ENCODE results near the gene GGA2.
"Not testable (repeated sequence)": the region's sequence is repeated elsewhere in the genome, so short reads cannot be mapped to it uniquely, and the experiment has no call there.

GGA2 gene

GRCh38 chr16:23510164-23510914 lies at the start of gene GGA2:
TSS of gene GGA2 (minus strand) at chr16:23510494. CDS start at chr16:23510411, 83 bp downstream.
- peak; percentile 65 for DNase-seq (ENCODE audit: low read depth)

GRCh38 chr16:23557779-23558702 lies 47.7 kb upstream of the GGA2 start:
- peak; percentile 17 for DNase-seq (ENCODE audit: low read depth)

- peak; percentile 98 for DNase-seq (ENCODE audit: low read depth)
Measured at GRCh38 chr16:23556881-23557778, 46.8 kb upstream of the GGA2 start, which contains the start of the genes EARS2 and UBFD1. TSS of gene EARS2 (minus strand) at chr16:23557350. CDS start at chr16:23557343, 7 bp downstream. TSS of gene UBFD1 (plus strand) at chr16:23557727. CDS start at chr16:23557743, 16 bp downstream.

- DNase-seq (ENCODE audit: low read depth) = no peak
Measured at GRCh38 chr16:23554536-23554935, 44.2 kb upstream of the GGA2 start.

- DNase-seq (ENCODE audit: low read depth) = no peak
Measured at GRCh38 chr16:23552161-23552560, 41.9 kb upstream of the GGA2 start.

GRCh38 chr16:23549938-23550337 lies 39.6 kb upstream of the GGA2 start:
- DNase-seq (ENCODE audit: low read depth) = no peak

GRCh38 chr16:23544436-23544835 lies 34.1 kb upstream of the GGA2 start:
- no peak for DNase-seq (ENCODE audit: low read depth)

GRCh38 chr16:23540817-23541178 lies 30.5 kb upstream of the GGA2 start:
- not testable (repeated sequence) for DNase-seq (ENCODE audit: low read depth)

- DNase-seq (ENCODE audit: low read depth) = no peak
Measured at GRCh38 chr16:23539984-23540816, 29.9 kb upstream of the GGA2 start.

GRCh38 chr16:23538919-23539278 lies 28.6 kb upstream of the GGA2 start:
- DNase-seq (ENCODE audit: low read depth) = no peak

- no peak for DNase-seq (ENCODE audit: low read depth)
Measured at GRCh38 chr16:23537390-23537789, 27.1 kb upstream of the GGA2 start.

GRCh38 chr16:23535901-23536300 lies 25.6 kb upstream of the GGA2 start:
- no peak for DNase-seq (ENCODE audit: low read depth)

- no peak for DNase-seq (ENCODE audit: low read depth)
Measured at GRCh38 chr16:23534868-23535860, 24.9 kb upstream of the GGA2 start.

- DNase-seq (ENCODE audit: low read depth) = no peak
Measured at GRCh38 chr16:23532448-23532847, 22.2 kb upstream of the GGA2 start.

- DNase-seq (ENCODE audit: low read depth) = no peak
Measured at GRCh38 chr16:23530062-23530461, 19.8 kb upstream of the GGA2 start.

GRCh38 chr16:23528644-23529310 lies 18.5 kb upstream of the GGA2 start:
- no peak for DNase-seq (ENCODE audit: low read depth)

- no peak for DNase-seq (ENCODE audit: low read depth)
Measured at GRCh38 chr16:23527961-23528643, 17.8 kb upstream of the GGA2 start.

GRCh38 chr16:23524886-23525285 lies 14.6 kb upstream of the GGA2 start:
- no peak for DNase-seq (ENCODE audit: low read depth)

Measured in activated gamma-delta T cell treated with anti-CD3 and anti-CD28 coated beads, Interleukin-2, amount 50 U/mL, for 16 hours (primary cell).